HG02973 (cell line): ENCODE measurements around the gene PROSER2.
"Not testable (repeated sequence)": the region's sequence is repeated elsewhere in the genome, so short reads cannot be mapped to it uniquely, and the experiment has no call there.

Source experiments
- ATAC-seq: cut with Tn5 transposase; IDR thresholded peaks from one replicate; pipeline ENCODE4 v1.9.1; 2021; ENCODE audit warnings: moderate library complexity; ENCODE audit not compliant: unreplicated experiment

The PROSER2 gene

DNA sequence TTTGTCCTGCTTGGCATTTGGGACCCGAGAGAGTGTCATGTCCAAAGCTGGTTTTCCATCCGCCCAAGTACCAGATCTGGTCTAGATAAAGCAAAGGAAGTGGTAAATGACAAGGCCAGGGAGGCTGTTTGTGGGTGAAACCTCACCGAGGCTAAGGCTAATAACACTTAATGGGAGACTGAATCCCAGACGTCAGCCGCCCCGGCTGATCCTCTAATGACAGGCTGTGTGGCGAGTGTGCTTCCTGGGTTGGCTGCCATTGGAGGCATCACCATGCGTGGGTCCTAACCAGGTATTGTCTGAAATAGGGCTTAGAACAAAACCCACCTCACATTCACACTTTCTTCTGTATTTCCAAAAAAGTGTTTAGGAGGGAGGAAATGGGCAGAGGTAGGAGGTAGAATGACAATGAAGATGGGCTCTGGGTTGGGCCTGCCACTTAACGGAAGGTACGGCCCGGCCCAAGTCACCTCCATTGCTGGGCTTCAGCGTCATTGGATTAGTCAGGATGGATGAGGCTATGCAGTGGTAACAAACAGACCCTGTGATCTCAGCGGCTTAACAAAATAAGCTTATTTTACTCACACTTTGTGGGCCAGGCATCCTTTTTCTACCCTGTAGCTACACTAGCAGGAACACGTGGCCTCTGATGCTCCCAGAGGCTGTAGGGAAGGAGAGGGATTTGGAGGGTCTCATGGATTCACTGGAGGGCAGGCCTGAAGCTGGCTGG, 59.7 kb downstream of the PROSER2 start:
- no peak for ATAC-seq

DNA sequence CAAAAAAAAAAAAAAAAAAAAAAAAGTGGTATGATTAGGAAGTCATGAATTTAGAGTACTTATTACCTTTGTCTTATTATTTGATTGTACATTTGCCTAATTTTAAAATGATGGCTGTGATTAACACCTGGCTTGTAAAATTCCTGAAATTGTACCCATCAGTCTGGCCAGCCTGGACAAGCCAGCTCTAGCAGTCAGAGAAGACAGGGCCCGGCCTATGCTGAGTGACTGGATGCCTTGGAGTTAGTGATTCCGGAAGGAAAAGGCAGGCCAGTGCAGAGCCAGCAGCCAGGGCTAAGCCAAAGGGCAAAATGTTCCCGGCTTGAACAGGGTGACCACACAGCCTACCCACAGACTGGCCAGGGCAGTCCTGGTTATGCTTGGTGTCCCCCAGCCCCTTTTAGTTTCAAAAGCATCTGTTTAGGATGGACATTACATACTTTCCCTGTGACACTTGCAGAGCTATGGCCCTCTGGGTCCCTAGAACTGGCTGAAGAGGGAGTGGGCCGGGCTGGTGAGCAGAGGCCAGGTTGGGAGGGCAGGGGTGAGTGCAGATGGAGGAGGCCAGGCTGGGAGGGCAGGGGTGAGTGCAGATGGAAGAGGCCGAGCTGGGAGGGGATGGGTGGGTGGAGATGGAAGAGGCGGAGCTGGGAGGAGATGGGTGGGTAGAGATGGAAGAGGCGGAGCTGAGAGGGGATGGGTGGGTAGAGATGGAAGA, 61.7 kb downstream of the PROSER2 start:
- ATAC-seq = no peak

DNA sequence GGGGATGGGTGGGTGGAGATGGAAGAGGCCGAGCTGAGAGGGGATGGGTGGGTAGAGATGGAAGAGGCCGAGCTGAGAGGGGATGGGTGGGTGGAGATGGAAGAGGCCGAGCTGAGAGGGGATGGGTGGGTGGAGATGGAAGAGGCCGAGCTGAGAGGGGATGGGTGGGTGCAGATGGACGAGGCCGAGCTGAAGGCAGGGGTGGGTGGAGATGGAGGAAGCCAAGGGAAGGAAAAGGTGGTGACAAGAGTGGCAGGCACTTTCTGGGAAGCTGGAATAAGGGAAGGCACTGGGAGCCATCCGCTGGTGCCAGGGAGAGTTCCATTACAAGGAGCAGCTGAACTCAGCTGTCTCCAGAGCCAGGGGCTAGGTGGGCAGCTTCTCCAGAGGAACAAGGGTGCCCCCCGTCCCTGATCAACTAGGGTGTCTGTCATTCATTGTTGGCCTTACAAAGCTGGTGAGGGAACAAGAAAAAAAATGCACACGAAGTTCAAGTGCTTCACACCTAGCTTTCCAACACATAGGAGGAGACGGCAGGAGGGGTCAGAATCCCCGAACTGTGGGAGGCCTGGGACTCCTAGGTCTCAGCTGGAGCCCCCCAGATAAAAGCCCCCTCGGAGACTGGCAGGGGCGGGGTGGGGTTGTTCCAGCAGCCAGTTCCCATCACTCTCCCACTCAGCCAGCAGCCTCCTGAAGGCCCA, 62.4 kb downstream of the PROSER2 start:
- no peak for ATAC-seq

DNA sequence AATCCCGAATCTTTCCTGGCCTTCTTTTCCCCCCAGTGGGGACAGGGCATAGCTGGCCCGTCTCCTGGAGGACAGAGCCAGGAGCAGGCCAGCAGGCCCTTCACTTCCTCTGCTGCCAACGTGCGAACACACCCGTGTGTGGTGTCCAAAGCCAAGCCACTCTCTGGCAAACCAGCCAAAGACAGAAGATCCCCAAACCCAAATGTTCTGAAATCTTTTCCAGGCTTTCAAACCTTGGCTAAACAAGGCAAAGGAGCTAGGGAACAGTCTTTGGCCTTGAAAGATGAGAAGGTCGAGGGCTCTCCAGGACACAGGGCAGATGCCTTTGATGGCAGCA, 63.0 kb downstream of the PROSER2 start:
- ATAC-seq = no peak

DNA sequence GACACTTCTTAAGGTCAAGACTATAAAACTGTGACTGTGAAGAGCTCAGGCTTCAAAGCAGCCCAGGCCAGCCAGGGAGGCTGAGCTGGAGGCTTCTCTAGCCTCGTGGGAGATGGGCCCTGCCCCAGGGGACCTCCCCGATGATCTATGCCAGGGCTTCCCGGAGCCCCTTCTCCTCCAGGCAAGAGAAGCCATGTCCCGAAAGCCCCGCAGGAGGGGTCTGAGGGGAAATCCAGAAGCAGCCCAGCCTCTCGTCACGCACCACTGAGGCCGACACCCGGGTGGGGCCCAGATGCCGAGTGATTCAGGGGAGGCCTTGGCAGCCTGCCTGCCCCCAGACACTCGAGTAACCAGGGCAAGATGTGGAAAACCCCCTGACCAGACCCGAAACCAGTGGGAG, 63.7 kb downstream of the PROSER2 start:
- ATAC-seq = no peak

DNA sequence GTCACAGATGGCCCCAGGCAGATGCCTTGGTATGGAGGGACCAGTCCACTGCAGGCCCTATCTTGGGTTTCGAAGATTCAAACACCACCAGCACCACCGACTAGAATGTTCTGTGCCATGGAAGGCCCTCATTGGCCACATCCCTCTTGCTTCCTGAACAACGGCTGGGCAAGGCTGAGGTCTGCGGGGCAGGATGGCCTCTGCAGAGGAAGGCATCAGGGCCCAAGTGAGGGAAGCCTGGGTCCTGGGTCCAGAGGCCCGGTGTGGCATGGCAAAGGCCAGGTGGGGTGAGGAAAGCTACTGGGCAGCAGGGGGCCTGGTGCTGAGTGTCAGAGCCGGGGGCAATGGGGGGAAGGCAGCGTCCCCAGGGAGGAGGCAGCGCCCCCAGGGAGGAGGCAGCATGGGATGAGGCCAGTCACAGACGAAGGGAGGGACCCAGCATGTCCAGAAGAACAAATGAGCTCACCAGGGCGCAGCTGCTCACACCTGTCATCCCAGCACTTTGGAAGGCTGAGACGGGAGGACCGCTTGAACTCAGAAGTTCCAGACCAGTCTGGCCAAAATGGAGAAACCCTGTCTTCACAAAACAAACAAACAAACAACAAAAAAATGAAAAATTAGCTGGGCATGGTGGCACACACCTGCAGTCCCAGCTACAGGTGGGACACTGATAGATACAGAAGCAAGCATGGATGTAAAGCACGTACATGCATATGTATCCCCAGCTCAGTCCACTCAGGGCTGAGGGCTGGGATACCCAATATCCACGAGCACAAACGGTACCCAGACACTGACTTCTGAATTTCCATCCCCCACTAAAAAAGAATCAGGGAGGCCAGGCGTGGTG, 64.4 kb downstream of the PROSER2 start:
- no peak for ATAC-seq

DNA sequence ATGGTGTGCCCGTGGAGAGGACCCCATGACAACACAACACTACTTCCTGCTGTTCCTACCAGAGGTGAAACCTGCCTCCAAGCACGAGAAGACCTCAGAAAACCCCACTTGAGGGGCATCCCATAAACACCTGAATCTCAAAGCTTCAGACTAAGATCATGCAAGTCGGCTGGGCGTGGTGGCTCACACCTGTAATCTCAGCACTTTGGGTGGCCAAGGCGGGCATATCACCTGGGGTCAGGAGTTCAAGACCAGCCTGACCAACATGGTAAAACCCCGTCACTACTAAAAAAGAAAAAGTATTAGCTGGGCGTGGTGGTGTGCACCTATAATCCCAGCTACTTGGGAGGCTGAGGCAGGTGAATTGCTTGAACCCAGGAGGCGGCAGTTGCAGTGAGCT, 66.1 kb downstream of the PROSER2 start:
- ATAC-seq = not testable (repeated sequence)

DNA sequence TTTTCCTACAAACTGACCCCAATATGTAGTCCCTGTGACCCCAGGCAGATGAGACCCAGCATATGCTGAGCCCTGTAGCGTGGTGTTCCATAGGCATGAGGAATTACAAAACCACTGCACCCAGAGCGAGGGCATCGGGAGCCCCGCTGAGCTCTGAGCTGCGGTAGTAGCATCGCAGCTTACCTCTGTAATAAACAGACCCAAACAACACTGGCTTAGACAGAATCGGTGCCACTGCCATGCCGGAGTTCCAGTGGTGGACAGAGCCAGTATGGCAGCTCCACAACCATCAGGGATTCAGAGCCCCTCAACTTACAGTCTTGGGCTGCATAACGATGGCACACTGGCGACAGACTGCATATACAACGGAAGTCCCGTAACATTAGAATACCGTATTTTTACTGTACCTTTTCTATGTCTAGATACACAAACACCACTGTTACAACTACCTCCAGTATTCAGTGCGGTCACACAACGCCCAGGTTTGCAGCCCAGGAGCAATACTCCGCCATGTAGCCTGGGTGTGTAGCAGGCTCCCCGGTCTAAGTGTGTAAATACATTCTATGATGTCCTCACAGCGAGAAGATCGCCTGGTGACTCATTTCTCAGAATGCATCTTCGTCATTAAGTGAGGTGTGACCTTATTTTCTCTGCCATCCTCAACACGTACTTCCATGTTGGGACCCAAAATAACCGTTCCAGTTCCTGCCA, 68.8 kb downstream of the PROSER2 start:
- ATAC-seq = no peak

DNA sequence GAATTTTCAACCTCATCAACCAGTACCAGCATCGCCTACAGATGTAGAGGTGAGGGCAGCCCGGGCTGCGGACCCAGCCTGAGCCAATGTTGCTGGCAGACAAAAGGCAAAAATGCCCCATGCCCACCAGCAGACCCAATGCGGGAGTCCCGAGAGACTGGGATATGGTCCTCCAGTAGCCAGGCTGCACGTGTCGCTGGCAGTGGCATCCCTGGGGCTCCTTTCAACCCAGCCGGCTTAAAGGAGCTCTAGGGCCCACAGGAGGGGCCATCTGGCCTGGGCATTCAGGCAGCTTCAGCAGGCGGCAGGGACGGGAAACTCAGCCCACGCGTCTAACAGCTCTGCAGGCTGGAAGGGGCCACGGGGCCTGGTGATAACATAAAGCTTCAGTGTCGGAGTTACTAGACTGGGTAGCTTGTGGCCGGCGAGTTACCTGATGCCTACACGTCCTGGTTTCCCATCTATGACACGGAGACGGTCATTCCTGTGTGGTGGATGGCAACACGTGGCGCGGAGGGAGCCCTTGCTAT, 70.7 kb downstream of the PROSER2 start:
- ATAC-seq = no peak

DNA sequence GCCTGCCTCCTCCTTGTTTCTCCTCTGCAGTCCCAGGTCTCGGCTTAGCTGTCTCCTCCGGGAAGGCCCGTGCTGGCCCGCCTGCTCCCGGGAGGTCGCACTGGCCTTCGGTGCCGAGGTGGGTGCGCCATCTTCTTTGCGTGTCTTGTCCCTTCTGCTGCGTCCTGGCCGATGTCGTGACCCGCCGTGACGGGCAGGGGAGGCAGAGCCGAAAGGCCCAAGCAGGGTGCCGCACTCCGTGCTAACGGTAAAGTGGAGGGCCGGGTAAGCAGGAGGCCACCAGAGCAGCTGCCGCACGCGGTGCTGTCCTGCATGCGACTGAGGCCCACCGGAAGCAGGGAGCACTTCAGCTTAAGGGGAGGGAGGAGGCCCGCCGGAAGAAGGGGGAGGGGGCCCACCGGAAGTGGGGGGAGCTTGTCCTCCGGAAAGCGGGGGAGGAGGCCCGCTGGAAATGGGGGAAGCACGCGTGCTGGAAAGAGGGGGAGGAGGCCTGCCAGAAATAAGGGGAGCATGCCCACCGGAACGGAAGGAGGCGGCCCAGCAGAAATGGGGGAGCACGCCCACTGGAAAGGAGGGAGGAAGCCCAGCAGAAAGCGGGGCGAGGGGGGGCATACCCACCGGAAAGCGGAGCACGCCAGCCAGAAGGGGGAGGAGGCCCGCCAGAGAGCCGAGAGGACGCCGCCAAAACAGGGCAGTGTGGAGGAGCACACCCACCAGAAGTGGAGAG, 71.4 kb downstream of the PROSER2 start:
- no peak for ATAC-seq

DNA sequence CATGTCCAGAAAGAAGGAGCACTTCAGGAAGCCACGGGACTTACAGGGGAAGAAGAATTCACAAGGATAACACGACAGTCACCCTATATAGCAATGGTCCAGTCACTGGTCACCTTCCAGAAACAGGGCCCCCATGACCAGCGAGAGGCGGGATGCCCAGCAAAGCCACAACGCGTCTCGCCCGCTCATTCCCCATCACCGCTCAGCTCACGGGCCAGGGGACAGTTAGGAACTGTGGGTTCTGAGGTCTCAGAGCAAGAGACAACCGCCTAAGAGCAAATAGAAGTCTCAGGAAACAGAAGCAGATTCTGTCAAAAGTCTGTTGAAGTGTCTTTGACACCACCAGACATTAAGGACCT, 71.9 kb downstream of the PROSER2 start:
- no peak for ATAC-seq

DNA sequence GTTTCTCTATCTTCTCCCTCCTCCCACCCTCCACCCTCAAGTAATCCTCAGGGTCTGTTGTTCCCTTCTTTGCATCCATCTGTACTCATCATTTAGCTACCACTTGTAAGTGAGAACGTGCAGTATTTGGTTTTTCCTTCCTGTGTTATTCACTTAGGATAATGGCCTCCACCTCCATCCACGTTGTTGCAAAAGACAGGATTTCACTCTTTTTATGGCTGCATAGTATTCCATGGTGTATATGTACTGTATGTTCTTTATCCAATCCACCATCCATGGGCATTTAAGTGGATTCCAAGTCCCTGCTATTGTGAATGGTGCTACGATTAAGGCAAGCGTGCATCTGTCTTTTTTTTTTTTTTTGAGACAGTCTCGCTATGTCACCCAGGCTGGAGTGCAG, 72.4 kb downstream of the PROSER2 start:
- no peak for ATAC-seq

DNA sequence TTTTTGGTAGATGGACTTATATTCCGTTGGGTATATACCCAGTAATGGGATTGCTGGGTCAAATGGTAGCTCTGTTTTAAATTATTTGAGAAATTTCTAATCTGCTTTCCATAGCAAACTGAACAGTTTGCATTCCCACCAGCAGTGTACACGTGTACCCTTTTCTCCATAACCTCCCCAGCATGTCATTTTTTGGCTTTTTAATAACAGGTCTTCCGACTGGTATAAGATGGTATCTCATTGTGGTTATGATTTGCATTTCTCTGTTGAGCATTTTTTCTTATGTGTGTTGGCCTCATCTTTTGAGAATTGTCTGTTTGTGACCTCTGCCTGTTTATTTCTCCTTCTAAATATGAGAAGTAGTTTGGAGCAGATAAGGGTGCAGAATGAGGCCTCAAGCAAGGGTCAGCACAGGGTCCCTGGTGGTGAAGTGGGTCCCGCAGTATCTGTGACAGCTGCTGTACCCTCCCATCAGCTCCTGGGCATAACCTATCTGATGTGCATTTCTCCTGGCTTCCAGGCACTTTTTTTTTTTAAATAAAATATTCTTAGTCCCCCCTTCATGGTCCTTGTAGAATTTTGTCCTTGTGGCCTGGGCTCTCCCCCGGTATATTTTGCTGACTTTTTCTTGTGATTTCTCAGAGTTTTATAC, 73.5 kb downstream of the PROSER2 start:
- no peak for ATAC-seq

DNA sequence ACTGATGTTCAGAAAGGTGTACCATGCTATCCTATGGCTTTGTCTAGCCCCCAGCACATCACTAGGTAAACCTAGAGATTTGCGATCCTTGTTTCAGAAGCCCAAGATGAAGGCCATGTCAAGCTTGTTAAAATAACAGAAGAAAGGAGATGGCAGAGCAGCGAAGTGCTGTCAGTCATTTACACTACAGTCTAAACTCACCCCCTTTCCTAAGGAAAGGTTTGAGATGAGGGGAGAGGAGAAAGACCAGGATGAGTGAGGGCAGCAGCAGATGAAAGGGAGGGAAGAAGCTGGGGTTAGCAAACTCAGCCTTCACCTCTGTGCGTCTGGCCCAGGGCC, 74.8 kb downstream of the PROSER2 start:
- ATAC-seq = no peak

DNA sequence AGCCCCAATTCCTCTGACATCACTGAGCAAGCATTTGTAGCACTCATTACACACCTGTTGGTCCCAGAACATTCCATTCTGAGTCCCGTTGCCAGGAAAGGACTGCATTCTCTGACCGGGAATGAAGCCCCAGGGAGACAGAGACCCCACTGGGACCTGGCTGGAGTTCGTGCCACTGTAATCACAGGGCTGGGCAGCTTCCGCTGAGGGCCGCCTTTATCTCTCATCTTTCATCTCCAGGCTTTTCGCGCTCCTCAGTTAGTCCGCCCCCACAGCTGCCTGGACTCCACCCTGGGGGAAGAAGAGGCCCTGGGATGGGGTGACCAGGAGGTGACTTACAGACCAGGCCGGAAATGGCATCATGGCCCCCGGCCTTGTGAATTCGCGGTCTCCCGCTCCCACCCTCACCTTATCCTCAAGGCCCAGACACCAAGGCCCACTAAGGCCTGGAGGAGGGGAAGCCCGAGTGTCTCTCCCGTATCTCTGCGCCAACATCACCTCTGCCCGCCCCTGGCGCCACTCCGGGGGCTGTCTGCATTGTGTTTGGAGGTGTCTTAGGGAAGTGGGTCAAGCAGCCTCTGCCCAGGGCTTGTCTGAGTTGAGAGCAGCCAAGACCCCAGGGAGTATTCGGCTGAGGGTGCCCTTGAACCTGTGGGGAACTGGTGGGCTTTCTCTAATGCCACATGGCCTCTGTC, 75.4 kb downstream of the PROSER2 start:
- ATAC-seq = no peak

DNA sequence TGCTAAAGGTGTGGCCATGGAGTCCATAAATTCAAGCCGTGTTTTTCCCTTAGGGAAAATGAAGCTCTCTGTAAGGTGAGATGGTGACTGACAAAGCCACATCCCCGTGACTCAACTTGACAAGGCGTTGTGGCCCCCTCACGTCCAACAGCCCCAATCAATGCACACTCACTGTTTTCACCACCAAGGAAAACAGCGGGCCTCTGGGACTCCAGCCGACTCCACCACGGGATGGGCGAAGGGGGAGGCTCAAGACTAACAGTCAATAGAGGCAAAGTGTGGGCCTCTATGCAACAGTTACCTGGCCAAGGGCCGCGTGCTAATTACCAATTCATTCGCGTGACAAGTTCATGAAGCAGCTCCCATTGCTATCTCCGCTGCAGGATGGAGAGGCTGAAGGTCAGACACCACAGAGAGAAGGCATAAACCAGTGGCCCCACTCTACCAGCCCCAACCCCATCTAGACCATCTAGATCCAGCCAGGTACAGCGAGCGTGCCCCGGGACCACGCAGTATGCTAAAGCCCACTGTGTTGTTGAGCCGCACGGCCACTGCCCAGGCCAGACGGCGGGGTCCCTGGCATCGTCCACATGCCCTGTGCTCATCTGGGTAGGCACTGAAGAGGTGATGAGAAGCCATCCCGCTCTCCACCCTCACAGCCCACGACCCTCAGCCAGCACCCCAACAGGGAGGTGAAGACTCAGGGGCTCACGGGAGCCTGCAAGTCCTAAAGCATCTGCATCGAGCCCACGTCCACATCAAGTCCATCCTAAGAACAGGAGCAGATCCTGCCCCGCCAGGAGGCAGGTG, 76.1 kb downstream of the PROSER2 start:
- no peak for ATAC-seq

DNA sequence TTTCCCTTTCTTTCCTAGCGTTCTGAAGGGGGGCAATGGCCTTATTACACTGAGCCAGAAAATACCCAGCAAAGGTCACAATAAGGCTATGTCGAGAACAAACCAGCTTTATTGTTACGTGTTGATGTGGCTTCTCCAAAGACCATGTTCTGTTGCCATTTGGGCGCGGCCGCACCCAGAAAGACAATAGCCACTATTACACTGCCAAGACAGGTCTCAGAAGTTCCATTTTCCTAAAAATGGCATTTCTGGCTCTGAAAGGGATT, 77.8 kb downstream of the PROSER2 start:
- ATAC-seq = no peak

DNA sequence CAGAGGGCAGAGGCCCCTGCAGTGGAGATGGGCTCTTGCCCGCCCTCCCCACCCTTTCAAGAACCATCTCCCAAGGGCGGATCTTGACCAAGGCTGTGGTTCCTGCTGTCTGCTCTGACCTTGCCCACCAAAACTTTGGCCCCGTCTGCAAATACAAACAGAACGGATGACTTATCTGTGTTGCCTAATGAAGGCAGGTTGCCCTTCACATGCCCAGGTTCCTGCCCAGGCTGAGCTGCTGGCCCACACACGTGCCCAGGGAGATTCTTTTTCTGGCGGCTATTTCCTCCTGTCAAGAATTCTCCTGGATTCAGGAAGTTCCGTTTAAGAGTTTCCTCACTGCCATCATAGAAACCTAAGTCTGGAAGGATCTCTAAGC, 78.3 kb downstream of the PROSER2 start:
- ATAC-seq = no peak
